ENCODE results near the gene SEMA3G.

The SEMA3G gene

GRCh38 chr3:52431459-52432223, 13.3 kb downstream of the SEMA3G start:
- H3K9me3 ChIP-seq (ENCODE audit: insufficient read depth, low read depth, low read length), result no peaks in the 10 kb centered on the region
- H3K79me2 ChIP-seq (ENCODE audit: insufficient read depth, low read length), result no peaks in the 10 kb centered on the region
- H2AFZ ChIP-seq (ENCODE audit: low read length), result no peak overlapping the region
- no peaks in the 10 kb centered on the region for H3K36me3 ChIP-seq (ENCODE audit: insufficient read depth, low read length)
- H3K4me1 ChIP-seq (ENCODE audit: insufficient read depth, low read length, poor library complexity, severe bottlenecking), result no peaks in the 10 kb centered on the region
- no peak overlapping the region for H3K4me3 ChIP-seq (ENCODE audit: low read length, poor library complexity, severe bottlenecking)
- H4K20me1 ChIP-seq (ENCODE audit: insufficient read depth, low read length, poor library complexity, severe bottlenecking), result no peaks in the 10 kb centered on the region
- no peak overlapping the region for H3K4me2 ChIP-seq (ENCODE audit: low read depth, low read length, poor library complexity, severe bottlenecking)
- no peaks in the 10 kb centered on the region for H3F3A ChIP-seq (ENCODE audit: low read depth)
- no peak overlapping the region for H3K9ac ChIP-seq (ENCODE audit: low read depth, low read length, poor library complexity, severe bottlenecking)
- H3K27me3 ChIP-seq (ENCODE audit: insufficient read depth, low read length, poor library complexity, severe bottlenecking), result no peaks in the 10 kb centered on the region
- no peaks in the 10 kb centered on the region for H3K9me2 ChIP-seq (replicated peaks; ENCODE audit: low read depth, low read length)
- TF ChIP-seq CTCF (conservative IDR thresholded peaks at IDR 0.05; ENCODE audit: low read length) (no peak), EZH2phosphoT487 (IDR thresholded peaks at IDR 0.05; ENCODE audit: borderline replicate concordance) (no peak)

GRCh38 chr3:52430416-52430810, 14.5 kb downstream of the SEMA3G start:
- no peaks in the 10 kb centered on the region for H3K79me2 ChIP-seq (ENCODE audit: insufficient read depth, low read length)
- TF ChIP-seq EZH2phosphoT487 (IDR thresholded peaks at IDR 0.05; ENCODE audit: borderline replicate concordance), result no peak
- TF ChIP-seq CTCF (conservative IDR thresholded peaks at IDR 0.05; ENCODE audit: low read length), result no peak
- no peaks in the 10 kb centered on the region for H4K20me1 ChIP-seq (ENCODE audit: insufficient read depth, low read length, poor library complexity, severe bottlenecking)
- H3K36me3 ChIP-seq (ENCODE audit: insufficient read depth, low read length), result no peaks in the 10 kb centered on the region
- H3K4me2 ChIP-seq (ENCODE audit: low read depth, low read length, poor library complexity, severe bottlenecking), result no peak overlapping the region
- no peaks in the 10 kb centered on the region for H3K4me1 ChIP-seq (ENCODE audit: insufficient read depth, low read length, poor library complexity, severe bottlenecking)
- no peaks in the 10 kb centered on the region for H3K9me2 ChIP-seq (replicated peaks; ENCODE audit: low read depth, low read length)
- no peaks in the 10 kb centered on the region for H3K27me3 ChIP-seq (ENCODE audit: insufficient read depth, low read length, poor library complexity, severe bottlenecking)
- no peaks in the 10 kb centered on the region for H3F3A ChIP-seq (ENCODE audit: low read depth)
- H3K9me3 ChIP-seq (ENCODE audit: insufficient read depth, low read depth, low read length), result no peaks in the 10 kb centered on the region
- no peak overlapping the region for H3K4me3 ChIP-seq (ENCODE audit: low read length, poor library complexity, severe bottlenecking)
- H3K9ac ChIP-seq (ENCODE audit: low read depth, low read length, poor library complexity, severe bottlenecking), result no peak overlapping the region
- H2AFZ ChIP-seq (ENCODE audit: low read length), result no peak overlapping the region

GRCh38 chr3:52429779-52430415, 15.0 kb downstream of the SEMA3G start:
- no peak overlapping the region for H2AFZ ChIP-seq (ENCODE audit: low read length)
- no peaks in the 10 kb centered on the region for H3K9me3 ChIP-seq (ENCODE audit: insufficient read depth, low read depth, low read length)
- TF ChIP-seq CTCF (conservative IDR thresholded peaks at IDR 0.05; ENCODE audit: low read length) (no peak), EZH2phosphoT487 (IDR thresholded peaks at IDR 0.05; ENCODE audit: borderline replicate concordance) (no peak)
- H4K20me1 ChIP-seq (ENCODE audit: insufficient read depth, low read length, poor library complexity, severe bottlenecking), result no peaks in the 10 kb centered on the region
- no peaks in the 10 kb centered on the region for H3K79me2 ChIP-seq (ENCODE audit: insufficient read depth, low read length)
- H3K4me2 ChIP-seq (ENCODE audit: low read depth, low read length, poor library complexity, severe bottlenecking), result no peak overlapping the region
- H3K9me2 ChIP-seq (replicated peaks; ENCODE audit: low read depth, low read length), result no peaks in the 10 kb centered on the region
- no peaks in the 10 kb centered on the region for H3K4me1 ChIP-seq (ENCODE audit: insufficient read depth, low read length, poor library complexity, severe bottlenecking)
- H3K36me3 ChIP-seq (ENCODE audit: insufficient read depth, low read length), result no peaks in the 10 kb centered on the region
- no peaks in the 10 kb centered on the region for H3F3A ChIP-seq (ENCODE audit: low read depth)
- H3K27me3 ChIP-seq (ENCODE audit: insufficient read depth, low read length, poor library complexity, severe bottlenecking), result no peaks in the 10 kb centered on the region
- H3K4me3 ChIP-seq (ENCODE audit: low read length, poor library complexity, severe bottlenecking), result no peak overlapping the region
- no peak overlapping the region for H3K9ac ChIP-seq (ENCODE audit: low read depth, low read length, poor library complexity, severe bottlenecking)

Measured in Loucy (cell line).